ENCODE measurements around the gene CTBP2. TPM values are rescaled to one million over a fixed set of nuclear protein-coding genes. Genes with fewer than 3 reads are reported as not detected.

The CTBP2 gene
- total RNA-seq, 1 donor, result 74.3 TPM

- no peak for TF ChIP-seq CTCF (IDR thresholded peaks at IDR 0.05; ENCODE audit: insufficient read depth, low read depth, low read length)
- no peak for DNase-seq (ENCODE audit: low read depth)
- no peak overlapping the region for H3K4me3 ChIP-seq (ENCODE audit: low read depth, low read length)
Measured at GRCh38 chr10:125193306-125193877, 33.0 kb upstream of the CTBP2 start.

GRCh38 chr10:125192620-125193019 is 32.3 kb upstream of the CTBP2 start:
- DNase-seq (ENCODE audit: low read depth), result no peak
- no peak overlapping the region for H3K4me3 ChIP-seq (ENCODE audit: low read depth, low read length)
- TF ChIP-seq CTCF (IDR thresholded peaks at IDR 0.05; ENCODE audit: insufficient read depth, low read depth, low read length), result no peak

DNA sequence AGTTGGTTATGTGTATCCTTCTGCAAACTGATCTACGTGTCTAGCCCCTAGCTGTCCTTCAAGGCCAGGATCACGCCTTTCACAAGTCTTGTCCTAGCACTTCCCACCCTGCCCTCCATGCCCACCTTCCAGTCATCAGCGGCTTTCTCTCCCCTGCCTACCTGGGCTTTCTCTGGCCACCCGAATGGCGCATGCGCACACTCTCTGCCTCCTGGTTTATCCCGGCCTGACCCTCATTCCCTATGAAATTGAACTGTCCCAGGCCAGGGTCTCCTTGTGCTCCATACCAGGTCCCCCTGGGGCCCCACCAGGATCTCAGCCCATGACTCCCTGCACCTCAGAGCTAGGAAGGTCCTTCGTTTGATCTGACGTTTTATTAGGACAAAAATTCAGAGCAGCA is 31.6 kb upstream of the CTBP2 start:
- no peak for DNase-seq (ENCODE audit: low read depth)
- TF ChIP-seq CTCF (IDR thresholded peaks at IDR 0.05; ENCODE audit: insufficient read depth, low read depth, low read length), result no peak
- H3K4me3 ChIP-seq (ENCODE audit: low read depth, low read length), result no peak overlapping the region

DNA sequence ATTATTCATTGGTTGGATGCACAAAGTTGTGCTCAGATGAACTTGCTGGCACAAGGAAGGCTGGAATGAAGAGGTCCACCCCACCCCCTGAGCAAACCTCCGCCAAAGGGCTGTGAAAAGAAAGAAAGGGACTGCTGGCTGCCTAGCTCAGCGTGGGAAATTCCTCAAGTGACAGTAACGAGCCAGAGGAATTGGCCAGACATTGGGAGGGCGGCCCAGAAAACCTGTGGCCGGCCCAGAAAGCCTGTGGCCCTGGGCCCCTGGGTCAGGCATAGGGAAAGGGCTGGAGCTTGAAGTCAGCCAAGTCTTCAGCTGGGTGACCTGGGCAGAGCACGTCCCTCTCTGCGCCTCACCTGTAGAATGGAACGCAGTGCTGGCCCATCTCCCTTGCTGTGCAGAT is 30.6 kb upstream of the CTBP2 start:
- TF ChIP-seq CTCF (IDR thresholded peaks at IDR 0.05; ENCODE audit: insufficient read depth, low read depth, low read length), result no peak
- DNase-seq (ENCODE audit: low read depth), result no peak
- H3K4me3 ChIP-seq (ENCODE audit: low read depth, low read length), result no peak overlapping the region

- no peak for TF ChIP-seq CTCF (IDR thresholded peaks at IDR 0.05; ENCODE audit: insufficient read depth, low read depth, low read length)
- no peak for DNase-seq (ENCODE audit: low read depth)
- H3K4me3 ChIP-seq (ENCODE audit: low read depth, low read length), result no peak overlapping the region
Measured at GRCh38 chr10:125190414-125190813, 30.1 kb upstream of the CTBP2 start.

GRCh38 chr10:125189162-125189561 is 28.8 kb upstream of the CTBP2 start:
- no peak for TF ChIP-seq CTCF (IDR thresholded peaks at IDR 0.05; ENCODE audit: insufficient read depth, low read depth, low read length)

More at GRCh38 chr10:125189162-125189561, 28.8 kb upstream of the CTBP2 start:
- DNase-seq (ENCODE audit: low read depth), result no peak
- H3K4me3 ChIP-seq (ENCODE audit: low read depth, low read length), result no peak overlapping the region
